Subcutaneous adipose tissue (tissue), 4 donors: ENCODE measurements around the gene EEF2K. TPM values are rescaled to one million over a fixed set of nuclear protein-coding genes. Genes with fewer than 3 reads are reported as not detected.

Source experiments
- CTCF ChIP-seq: fragments of 450-650 bp; IDR thresholded peaks from one replicate; pipeline ENCODE4 v1.5.1; 2016; ENCODE audit warnings: low read depth, mild to moderate bottlenecking, control low read depth, antibody characterized with exemption, moderate library complexity
- total RNA-seq, 4 donors: library from RNA; depleted of rRNA; stranded (reverse); fragments of >200 nt; gene quantifications; one replicate each; pipeline ENCODE4 v1.1.0, GENCODE V29; 2016

Gene EEF2K
- total RNA-seq, 4 donors from 2014 or later, result 24.6 to 55.6 (median 35.7) TPM

- no peak for TF ChIP-seq CTCF
Measured at GRCh38 chr16:22240023-22240710, 34.1 kb downstream of the EEF2K start.

GRCh38 chr16:22250522-22250921 lies 44.4 kb downstream of the EEF2K start:
- no peak for TF ChIP-seq CTCF

GRCh38 chr16:22252317-22252716 lies 46.2 kb downstream of the EEF2K start:
- TF ChIP-seq CTCF, result no peak

GRCh38 chr16:22253272-22253671 lies 47.2 kb downstream of the EEF2K start:
- TF ChIP-seq CTCF, result no peak

- TF ChIP-seq CTCF, result no peak
Measured at GRCh38 chr16:22255335-22255734, 49.3 kb downstream of the EEF2K start.

GRCh38 chr16:22257440-22257839 lies 51.4 kb downstream of the EEF2K start:
- no peak for TF ChIP-seq CTCF

- TF ChIP-seq CTCF, result no peak
Measured at GRCh38 chr16:22260490-22260889, 54.4 kb downstream of the EEF2K start.
